Transverse colon (tissue), 4 donors: Measurements from ENCODE around the gene TLCD3B. TPM values are rescaled to one million over a fixed set of nuclear protein-coding genes. Genes with fewer than 3 reads are reported as not detected.
"Not testable (repeated sequence)": the region's sequence is repeated elsewhere in the genome, so short reads cannot be mapped to it uniquely, and the experiment has no call there.

Source experiments
- DNase-seq: peaks from one replicate; pipeline ENCODE4 v3.0.0-alpha.2; 2019
- H3K27ac ChIP-seq, 4 donors: fragments of 200-600 bp; sonication (generic); 2 replicates each; pipeline ENCODE4 v1.5.1; 2016 to 2018; ENCODE audit warnings: inconsistent platforms in 4 of 4
- H3K27me3 ChIP-seq: fragments of 200-600 bp; sonication (generic); 2 replicates; pipeline ENCODE4 v1.5.1; 2017; ENCODE audit warnings: inconsistent platforms
- H3K36me3 ChIP-seq, 4 donors: fragments of 200-600 bp; sonication (generic); 2 replicates each; pipeline ENCODE4 v1.5.1; 2017 to 2019; ENCODE audit warnings: inconsistent platforms in 4 of 4
- H3K4me1 ChIP-seq, 4 donors: fragments of 200-600 bp; sonication (generic); 2 replicates each; pipeline ENCODE4 v1.5.1; 2017 to 2020; ENCODE audit warnings: inconsistent platforms in 4 of 4
- H3K4me3 ChIP-seq, 4 donors: fragments of 200-600 bp; sonication (generic); 1 replicate in 1 of 4; 2 replicates in 3 of 4; pipeline versions ENCODE4 v1.5.1 to v1.6.1; 2017 to 2019; ENCODE audit warnings: inconsistent platforms in 4 of 4
- H3K9me3 ChIP-seq, 2 donors: fragments of 200-600 bp; sonication (generic); 2 replicates each; pipeline ENCODE4 v1.5.1; 2017 to 2019; ENCODE audit warnings: inconsistent platforms in 2 of 2
- EP300 ChIP-seq: sonication (generic); formaldehyde crosslinking; IDR thresholded peaks from one replicate; pipeline ENCODE4 v1.6.1; 2017; ENCODE audit warnings: antibody characterized with exemption, low read depth
- POLR2A ChIP-seq: fragments of 450-650 bp; IDR thresholded peaks from one replicate; pipeline ENCODE4 v1.6.1; 2016; ENCODE audit warnings: antibody characterized with exemption, mild to moderate bottlenecking, moderate library complexity
- POLR2AphosphoS5 ChIP-seq, 3 donors: sonication (generic); formaldehyde crosslinking; IDR thresholded peaks; one replicate each; pipeline ENCODE4 v1.6.1; 2016; ENCODE audit warnings: antibody characterized with exemption in 3 of 3
- WGBS, 2 donors: methylation state at CpG; one replicate each; pipeline ENCODE4 v1.1.5; 2018; ENCODE audit warnings: low coverage in 1 of 2; 5-methylcytosine and 5-hydroxymethylcytosine counted together
- in situ Hi-C, 4 donors: fragments of 200-750 bp; cut with MboI; loops; one replicate each; pipeline versions ENCODE4 v1.15.0 to v1.15.1; 2017; ENCODE audit warnings: low sequenced_read_pairs in 3 of 4, low pct_ligation_motif_present in 1 of 4, low pct_unique_long_range_greater_than_20kb in 1 of 4
- intact Hi-C: fragments of 100-400 bp; cut with DNase I; formaldehyde crosslinking; loops from one replicate; pipeline ENCODE4 v1.15.1; 2023; ENCODE audit warnings: low total_unique reads
- total RNA-seq, 4 donors: library from RNA; depleted of rRNA; stranded (reverse); fragments of >200 nt; gene quantifications; one replicate each; pipeline ENCODE4 v1.1.0, GENCODE V29; 2016
- TF ChIP-seq, protein P1 (sequence below), 5 experiments: fragments of 200-600 bp in 3 of 5; fragments of 450-650 bp in 2 of 5; sonication (generic) in 3 of 5; IDR thresholded peaks; 1 replicate in 2 of 5; 2 replicates in 3 of 5; pipeline ENCODE4 v1.5.1; 2016 to 2017; ENCODE audit warnings: antibody characterized with exemption in 5 of 5, inconsistent platforms in 3 of 5, mild to moderate bottlenecking in 2 of 5, moderate library complexity in 1 of 5

Gene TLCD3B
- total RNA-seq, 4 donors from 2014 or later = not detected

DNA sequence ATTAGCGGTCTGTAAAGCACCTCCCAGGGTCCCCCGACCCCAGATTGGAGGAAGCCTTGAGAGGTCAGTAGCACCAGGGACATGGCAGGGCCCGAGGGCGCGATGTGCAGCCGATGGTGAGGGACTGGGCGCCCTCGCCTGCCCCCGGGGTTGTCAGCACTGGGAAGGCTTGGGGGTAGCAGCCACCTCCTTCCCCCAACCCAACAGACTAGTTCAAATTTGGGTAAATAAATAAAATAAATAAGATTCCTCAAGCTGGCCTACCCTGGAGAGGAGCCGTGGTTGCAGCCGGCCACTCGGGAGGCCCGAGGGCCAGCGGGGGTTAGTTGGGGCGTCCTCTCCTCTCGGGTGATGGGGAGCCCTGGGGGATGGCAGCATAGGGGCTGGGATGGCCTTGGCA is 6.6 kb downstream of the TLCD3B start:
- no peaks in the 10 kb centered on the region for H3K36me3 ChIP-seq
- H3K9me3 ChIP-seq = no peaks in the 10 kb centered on the region
- DNase-seq = no peak
- in situ Hi-C loops (loop anchor here (10.0 to 25.0 kb wide), 3 partner anchors 162 to 337 kb away; partner anchors contain the start of genes CDIPT (in 2 of the 4) and QPRT (in 1 of the 4)), intact Hi-C loops (loop anchor here (5.0 kb wide), 1 partner anchor 327 kb away; no protein-coding TSS in a partner anchor)
- peaks cover 46% of the 10 kb centered on the region for H3K27me3 ChIP-seq
- 68% methylated on average over 16 of the region's 16 CpGs; no CpG with 5 or more reads in 1 of the 2 donors for WGBS, 2 donors
- H3K4me1 ChIP-seq = peaks cover 0 to 10% (median 4%) of the 10 kb centered on the region in 4 donors
- no peak for TF ChIP-seq EP300
- TF ChIP-seq, protein P1, sequence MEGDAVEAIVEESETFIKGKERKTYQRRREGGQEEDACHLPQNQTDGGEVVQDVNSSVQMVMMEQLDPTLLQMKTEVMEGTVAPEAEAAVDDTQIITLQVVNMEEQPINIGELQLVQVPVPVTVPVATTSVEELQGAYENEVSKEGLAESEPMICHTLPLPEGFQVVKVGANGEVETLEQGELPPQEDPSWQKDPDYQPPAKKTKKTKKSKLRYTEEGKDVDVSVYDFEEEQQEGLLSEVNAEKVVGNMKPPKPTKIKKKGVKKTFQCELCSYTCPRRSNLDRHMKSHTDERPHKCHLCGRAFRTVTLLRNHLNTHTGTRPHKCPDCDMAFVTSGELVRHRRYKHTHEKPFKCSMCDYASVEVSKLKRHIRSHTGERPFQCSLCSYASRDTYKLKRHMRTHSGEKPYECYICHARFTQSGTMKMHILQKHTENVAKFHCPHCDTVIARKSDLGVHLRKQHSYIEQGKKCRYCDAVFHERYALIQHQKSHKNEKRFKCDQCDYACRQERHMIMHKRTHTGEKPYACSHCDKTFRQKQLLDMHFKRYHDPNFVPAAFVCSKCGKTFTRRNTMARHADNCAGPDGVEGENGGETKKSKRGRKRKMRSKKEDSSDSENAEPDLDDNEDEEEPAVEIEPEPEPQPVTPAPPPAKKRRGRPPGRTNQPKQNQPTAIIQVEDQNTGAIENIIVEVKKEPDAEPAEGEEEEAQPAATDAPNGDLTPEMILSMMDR (IDR thresholded peaks at IDR 0.05) = no peak
- TF ChIP-seq POLR2AphosphoS5 (IDR thresholded peaks at IDR 0.05) = no peak
- no peak for TF ChIP-seq POLR2A
- H3K4me3 ChIP-seq = no peak overlapping the region
- H3K27ac ChIP-seq = no peak overlapping the region

DNA sequence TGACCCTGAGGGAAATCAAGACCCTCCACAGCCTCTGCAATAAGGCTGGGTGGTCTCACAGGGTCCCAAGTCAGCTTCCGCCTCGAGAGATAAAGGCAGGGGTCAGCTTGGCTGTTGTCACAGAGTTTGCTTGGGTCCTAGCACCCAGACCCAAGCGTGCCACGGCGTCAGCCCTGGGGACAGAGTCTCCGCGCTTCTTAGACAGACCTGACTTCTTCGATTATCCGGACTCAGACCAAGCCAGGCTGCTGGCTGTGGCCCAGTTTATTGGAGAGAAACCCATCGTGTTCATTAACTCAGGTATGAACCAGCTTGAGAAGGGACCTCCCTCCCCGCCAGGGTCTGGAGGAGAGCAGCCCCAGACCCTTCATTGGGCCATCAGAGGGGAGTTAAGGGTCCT is 7.5 kb downstream of the TLCD3B start:
- in situ Hi-C loops = loop anchor here (10.0 to 25.0 kb wide), 3 partner anchors 161 to 336 kb away; partner anchors contain the start of genes CDIPT (in 2 of the 4) and QPRT (in 1 of the 4)
- Histone ChIP-seq H3K4me3 (no peak overlapping the region), H3K9me3 (no peaks in the 10 kb centered on the region), H3K27me3 (peaks cover 38% of the 10 kb centered on the region), H3K36me3 (no peaks in the 10 kb centered on the region), H3K27ac (no peak overlapping the region), H3K4me1 (peaks cover 0 to 10% (median 4%) of the 10 kb centered on the region in 4 donors)
- WGBS, 2 donors = 79% methylated on average over 11 of the region's 11 CpGs; no CpG with 5 or more reads in 1 of the 2 donors
- DNase-seq = no peak
- TF ChIP-seq EP300 (no peak), POLR2A (no peak), POLR2AphosphoS5 (IDR thresholded peaks at IDR 0.05) (no peak)
- TF ChIP-seq, protein P1 (IDR thresholded peaks at IDR 0.05) = no peak
- intact Hi-C loops = loop anchor here (5.0 kb wide), 1 partner anchor 326 kb away; no protein-coding TSS in a partner anchor

DNA sequence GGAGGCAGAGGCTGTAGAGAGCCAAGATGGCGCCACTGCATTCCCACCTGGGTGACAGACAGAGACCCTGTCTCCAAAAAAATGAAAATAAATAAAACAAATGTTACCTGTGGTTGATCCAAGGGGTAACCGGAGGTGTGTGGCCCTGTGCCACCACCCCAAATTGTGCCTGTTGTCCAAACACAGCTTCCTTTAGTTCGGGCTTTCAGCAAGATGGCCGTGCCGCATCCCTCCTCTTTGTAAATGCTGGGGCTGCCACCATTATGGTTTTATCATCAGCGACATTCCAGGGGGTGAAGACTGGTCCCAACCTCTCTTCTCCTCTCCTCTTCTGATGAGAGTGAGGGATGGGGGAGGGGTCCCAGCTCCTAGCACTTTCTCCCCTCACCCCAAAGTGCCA is 8.2 kb downstream of the TLCD3B start, which contains the start of gene C16orf92:
TSS of gene C16orf92 (plus strand) at position 312 of the 400 bp plus-strand sequence. CDS start 143 bp downstream, outside the sequence.
- peaks cover 31% of the 10 kb centered on the region for H3K27me3 ChIP-seq
- in situ Hi-C loops = loop anchor here (10.0 to 25.0 kb wide), 3 partner anchors 161 to 336 kb away; partner anchors contain the start of genes CDIPT (in 2 of the 4) and QPRT (in 1 of the 4)
- H3K4me1 ChIP-seq = peaks cover 0 to 10% (median 4%) of the 10 kb centered on the region in 4 donors
- DNase-seq = no peak
- intact Hi-C loops = loop anchor here (5.0 kb wide), 1 partner anchor 326 kb away; no protein-coding TSS in a partner anchor
- 77 to 79% methylated on average over 6 of the region's 6 CpGs for WGBS, 2 donors
- H3K36me3 ChIP-seq = no peaks in the 10 kb centered on the region
- H3K27ac ChIP-seq = no peak within 1 kb of the TSS
- no peak for TF ChIP-seq POLR2AphosphoS5 (IDR thresholded peaks at IDR 0.05)
- H3K4me3 ChIP-seq = no peak within 1 kb of the TSS
- H3K9me3 ChIP-seq = no peaks in the 10 kb centered on the region

DNA sequence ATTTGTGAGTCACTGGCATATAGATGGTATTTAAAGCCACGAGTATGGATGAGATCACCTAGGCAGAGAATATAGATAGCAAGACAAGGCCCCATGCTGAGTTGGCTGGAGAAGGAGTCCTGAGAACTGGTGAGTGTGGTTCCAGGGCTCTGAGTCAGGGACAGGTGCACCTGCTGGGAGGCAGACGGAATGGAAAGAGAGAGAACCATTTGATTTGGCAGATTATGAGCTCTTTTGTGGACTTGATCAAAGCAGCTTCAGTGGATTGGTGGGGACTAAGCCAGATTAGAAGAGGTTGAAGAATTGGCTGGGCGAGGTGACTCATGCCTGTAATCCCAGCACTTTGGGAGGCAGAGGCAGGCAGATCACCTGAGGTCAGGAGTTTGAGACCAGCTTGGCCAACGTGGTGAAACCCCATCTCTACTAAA is 12.3 kb downstream of the TLCD3B start:
- in situ Hi-C loops (loop anchor here in 2 of 4 donors (25.0 kb wide), 2 partner anchors 156 to 331 kb away; partner anchors contain the start of genes CDIPT (in 2 of the 2) and QPRT (in 1 of the 2)), intact Hi-C loops (loop anchor here (5.0 kb wide), 1 partner anchor 1761 kb away; no protein-coding TSS in a partner anchor)
- WGBS, 2 donors = 75 to 83% methylated on average over 1 to 4 of the region's 4 CpGs
- Histone ChIP-seq H3K36me3 (no peaks in the 10 kb centered on the region), H3K9me3 (no peaks in the 10 kb centered on the region), H3K27me3 (no peaks in the 10 kb centered on the region), H3K4me3 (no peak overlapping the region), H3K27ac (no peak overlapping the region), H3K4me1 (peaks cover 0 to 10% (median 4%) of the 10 kb centered on the region in 4 donors)
- DNase-seq = no peak
- TF ChIP-seq POLR2A = no peak
- TF ChIP-seq EP300 = no peak
- no peak for TF ChIP-seq POLR2AphosphoS5 (IDR thresholded peaks at IDR 0.05)
- TF ChIP-seq, protein P1 (IDR thresholded peaks at IDR 0.05) = no peak

DNA sequence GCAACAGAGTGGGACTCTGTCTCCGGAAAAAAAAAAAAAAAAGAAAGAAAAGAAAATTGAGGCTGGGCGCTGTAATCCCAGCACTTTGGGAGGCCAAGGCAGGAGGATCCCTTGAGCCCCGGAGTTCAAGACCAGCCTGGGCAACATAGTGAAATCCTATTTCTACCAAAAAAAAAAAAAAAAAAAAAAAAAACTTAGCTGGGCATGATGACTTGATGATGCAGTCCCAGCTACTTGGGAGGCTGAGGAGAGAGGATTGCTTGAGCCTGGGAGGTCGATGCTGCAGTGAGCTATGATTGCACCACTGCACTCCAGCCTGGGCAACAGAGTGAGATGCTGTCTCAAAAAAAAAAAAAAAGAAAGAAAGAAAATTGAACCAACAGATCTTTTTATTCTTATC is 13.1 kb downstream of the TLCD3B start:
- not testable (repeated sequence) for H3K27ac ChIP-seq, DNase-seq, H3K27me3 ChIP-seq, H3K9me3 ChIP-seq, H3K4me3 ChIP-seq, H3K36me3 ChIP-seq
- in situ Hi-C loops = loop anchor here in 2 of 4 donors (25.0 kb wide), 2 partner anchors 156 to 331 kb away; partner anchors contain the start of genes CDIPT (in 2 of the 2) and QPRT (in 1 of the 2)
- peaks cover 0 to 10% (median 4%) of the 10 kb centered on the region in 4 donors for H3K4me1 ChIP-seq
- 87 to 90% methylated on average over 2 to 4 of the region's 4 CpGs for WGBS, 2 donors
- intact Hi-C loops = loop anchor here (5.0 kb wide), 1 partner anchor 1761 kb away; no protein-coding TSS in a partner anchor
